CD14-positive monocyte (primary cell): ENCODE results near the gene LCORL. TPM values are rescaled to one million over a fixed set of nuclear protein-coding genes. Genes with fewer than 3 reads are reported as not detected.

Experiments
- DNase-seq, 3 donors: peaks; one replicate each; pipeline ENCODE4 v3.0.0-alpha.2; 2011 to 2022
- H2AFZ ChIP-seq: 2 replicates; pipeline ENCODE4 v1.6.0; 2012; ENCODE audit warnings: mild to moderate bottlenecking, low read depth, low read length, inconsistent platforms; ENCODE audit not compliant: insufficient read depth, poor library complexity, severe bottlenecking
- H3K27ac ChIP-seq, 2 donors: 1 replicate in 1 of 2; 2 replicates in 1 of 2; pipeline ENCODE4 v1.5.1; 2012 to 2013; ENCODE audit warnings: low read length in 2 of 2, control low read depth in 1 of 2, inconsistent platforms in 1 of 2, low read depth in 1 of 2, mild to moderate bottlenecking in 1 of 2
- H3K27me3 ChIP-seq, 2 donors: one replicate each; pipeline versions ENCODE4 v1.6.0 to v1.6.1; 2011 to 2013; ENCODE audit warnings: low read length in 2 of 2; ENCODE audit not compliant: control insufficient read depth in 2 of 2, insufficient read depth in 2 of 2
- H3K36me3 ChIP-seq, 2 donors: replicated peaks in 1 of 2; 1 replicate in 1 of 2; 2 replicates in 1 of 2; pipeline versions ENCODE4 v1.5.1 to v1.6.1; 2012 to 2013; ENCODE audit warnings: low read length in 2 of 2, control low read depth in 1 of 2, inconsistent platforms in 1 of 2, mild to moderate bottlenecking in 1 of 2; ENCODE audit not compliant: insufficient read depth in 2 of 2, control insufficient read depth in 1 of 2
- H3K4me1 ChIP-seq, 2 donors: 1 replicate in 1 of 2; 2 replicates in 1 of 2; pipeline versions ENCODE4 v1.5.1 to v1.6.1; 2012 to 2013; ENCODE audit warnings: low read length in 2 of 2, control low read depth in 1 of 2, inconsistent platforms in 1 of 2, mild to moderate bottlenecking in 1 of 2, moderate library complexity in 1 of 2; ENCODE audit not compliant: insufficient read depth in 2 of 2, control insufficient read depth in 1 of 2
- H3K4me2 ChIP-seq: replicated peaks from 2 replicates; pipeline ENCODE3; 2012; ENCODE audit warnings: low read length, moderate library complexity, mild to moderate bottlenecking; ENCODE audit not compliant: poor library complexity, severe bottlenecking; ENCODE audit errors: extremely low read depth
- H3K4me3 ChIP-seq, 3 experiments: fragments of 200-600 bp in 1 of 3; sonication (generic) in 1 of 3; replicated peaks in 1 of 3; 1 replicate in 2 of 3; 2 replicates in 1 of 3; pipeline ENCODE4 v1.5.1; 2011 to 2013; ENCODE audit warnings: low read length in 3 of 3, mild to moderate bottlenecking in 3 of 3, control low read depth in 2 of 3, low read depth in 2 of 3, inconsistent platforms in 1 of 3, moderate library complexity in 1 of 3
- H3K79me2 ChIP-seq: 2 replicates; pipeline ENCODE4 v1.6.0; 2012; ENCODE audit warnings: mild to moderate bottlenecking, control low read depth, inconsistent platforms, low read length, moderate library complexity; ENCODE audit not compliant: insufficient read depth
- H3K9ac ChIP-seq: 2 replicates; pipeline ENCODE4 v1.6.0; 2017; ENCODE audit warnings: low read length, mild to moderate bottlenecking; ENCODE audit not compliant: insufficient read depth, poor library complexity, severe bottlenecking
- H3K9me3 ChIP-seq, 2 donors: replicated peaks in 1 of 2; 1 replicate in 1 of 2; 2 replicates in 1 of 2; pipeline versions ENCODE4 v1.5.1 to v1.6.1; 2012 to 2013; ENCODE audit warnings: low read length in 2 of 2, control low read depth in 1 of 2; ENCODE audit not compliant: control insufficient read depth in 1 of 2, insufficient read depth in 1 of 2
- H4K20me1 ChIP-seq: 2 replicates; pipeline ENCODE4 v1.6.0; 2012; ENCODE audit warnings: mild to moderate bottlenecking, low read length, control low read depth, moderate library complexity; ENCODE audit not compliant: insufficient read depth
- H3K27ac Mint-ChIP-seq, 7 donors: one replicate each; pipeline ENCODE4 v1.8.0; 2020; ENCODE audit warnings: mild to moderate bottlenecking in 7 of 7, mixed read lengths in 7 of 7, moderate library complexity in 6 of 7, inconsistent platforms in 2 of 7
- H3K27me3 Mint-ChIP-seq, 3 donors: one replicate each; pipeline ENCODE4 v1.8.0; 2021 to 2022; ENCODE audit warnings: low read depth in 3 of 3, mild to moderate bottlenecking in 3 of 3, mixed read lengths in 3 of 3, moderate library complexity in 3 of 3, inconsistent platforms in 1 of 3
- H3K36me3 Mint-ChIP-seq, 2 donors: one replicate each; pipeline ENCODE4 v1.8.0; 2020; ENCODE audit warnings: mixed read lengths in 2 of 2, inconsistent platforms in 1 of 2, mild to moderate bottlenecking in 1 of 2
- H3K4me1 Mint-ChIP-seq: one replicate; pipeline ENCODE4 v1.8.0; 2020; ENCODE audit warnings: mild to moderate bottlenecking, mixed read lengths
- H3K4me3 Mint-ChIP-seq, 2 donors: one replicate each; pipeline ENCODE4 v1.8.0; 2020; ENCODE audit warnings: mild to moderate bottlenecking in 2 of 2, mixed read lengths in 2 of 2, moderate library complexity in 1 of 2
- H3K9me3 Mint-ChIP-seq, 7 donors: one replicate each; pipeline ENCODE4 v1.8.0; 2020 to 2022; ENCODE audit warnings: mixed read lengths in 7 of 7, mild to moderate bottlenecking in 6 of 7, moderate library complexity in 6 of 7, inconsistent platforms in 2 of 7
- CTCF ChIP-seq: fragments of 200-600 bp; IDR thresholded peaks from one replicate; pipeline ENCODE4 v1.8.0; 2022; ENCODE audit warnings: antibody characterized with exemption, mild to moderate bottlenecking
- WGBS: methylation state at CpG from one replicate; pipeline ENCODE4 v1.1.5; 2013; ENCODE audit warnings: missing lambda C conversion rate; ENCODE audit not compliant: insufficient coverage; 5-methylcytosine and 5-hydroxymethylcytosine counted together
- intact Hi-C, 2 donors: fragments of 100-400 bp; cut with micrococcal nuclease; formaldehyde crosslinking; loops; one replicate each; pipeline versions ENCODE4 v1.15.0 to v1.15.1; 2023
- polyA plus RNA-seq, 3 donors: library from polyadenylated mRNA; depleted of rRNA in 1 of 3; unstranded in 2 of 3; stranded (reverse) in 1 of 3; fragments of 300-500 nt in 2 of 3; fragments of >200 nt in 1 of 3; fragmentation: Illumina TruSeq in 2 of 3; gene quantifications; 1 replicate in 2 of 3; 2 replicates in 1 of 3; pipeline ENCODE4 v1.2.3, GENCODE V29; 2012 to 2021

Gene LCORL
- polyA plus RNA-seq, 3 donors: 3.1 to 19.1 (median 9.6) TPM

GRCh38 chr4:18052158-18052557, 30.6 kb upstream of the LCORL start:
- intact Hi-C loops: no loop called here
- DNase-seq: no peak
- H3K27ac ChIP-seq: no peak overlapping the region
- H3K4me2 ChIP-seq: no peak overlapping the region
- H3K9me3 ChIP-seq: no peaks in the 10 kb centered on the region
- H3K4me1 Mint-ChIP-seq: peaks cover under 1% of the 10 kb centered on the region
- no peaks in the 10 kb centered on the region for H4K20me1 ChIP-seq
- H3K4me3 Mint-ChIP-seq: no peak overlapping the region
- H3K36me3 Mint-ChIP-seq: no peaks in the 10 kb centered on the region
- WGBS: 83% methylated on average over 1 of the region's 1 CpG
- H3K9ac ChIP-seq: no peak overlapping the region
- H3K27me3 ChIP-seq: peaks cover 16 to 17% of the 10 kb centered on the region in 2 donors
- H3K79me2 ChIP-seq: no peaks in the 10 kb centered on the region
- H3K36me3 ChIP-seq: no peaks in the 10 kb centered on the region
- no peak overlapping the region for H2AFZ ChIP-seq
- no peak for TF ChIP-seq CTCF
- no peak overlapping the region for H3K27ac Mint-ChIP-seq
- no peak overlapping the region for H3K4me3 ChIP-seq
- H3K9me3 Mint-ChIP-seq: peaks cover 0 to 3% (median 0%) of the 10 kb centered on the region in 7 donors
- H3K27me3 Mint-ChIP-seq: peaks cover 5 to 13% (median 8%) of the 10 kb centered on the region in 3 donors
- H3K4me1 ChIP-seq: peaks cover 0 to 3% of the 10 kb centered on the region in 2 donors

- no peak overlapping the region for H3K4me3 ChIP-seq
- Mint-ChIP-seq H3K27ac (no peak overlapping the region), H3K4me1 (no peaks in the 10 kb centered on the region), H3K36me3 (no peaks in the 10 kb centered on the region), H3K9me3 (peaks cover 0 to 3% (median 0%) of the 10 kb centered on the region in 7 donors), H3K27me3 (peaks cover 4 to 13% (median 8%) of the 10 kb centered on the region in 3 donors), H3K4me3 (no peak overlapping the region)
- H3K9ac ChIP-seq: no peak overlapping the region
- no peak for TF ChIP-seq CTCF
- intact Hi-C loops: no loop called here
- no peaks in the 10 kb centered on the region for H3K4me1 ChIP-seq
- no peaks in the 10 kb centered on the region for H3K79me2 ChIP-seq
- H3K36me3 ChIP-seq: no peaks in the 10 kb centered on the region
- no peak overlapping the region for H2AFZ ChIP-seq
- H3K9me3 ChIP-seq: no peaks in the 10 kb centered on the region
- DNase-seq: no peak
- H3K27ac ChIP-seq: no peak overlapping the region
- H3K4me2 ChIP-seq: no peak overlapping the region
- WGBS: 100% methylated on average over 1 of the region's 2 CpGs
- H4K20me1 ChIP-seq: no peaks in the 10 kb centered on the region
- peaks cover 13 to 16% of the 10 kb centered on the region in 2 donors for H3K27me3 ChIP-seq
Observed at GRCh38 chr4:18051281-18051680, 29.7 kb upstream of the LCORL start.
